Testis (tissue), 2 donors: Measurements from ENCODE around the gene DMWD.

Source experiments
- POLR2A ChIP-seq: fragments of 450-650 bp; IDR thresholded peaks from one replicate; pipeline ENCODE4 v1.6.1; 2017; ENCODE audit warnings: antibody characterized with exemption, mild to moderate bottlenecking, moderate library complexity
- TF ChIP-seq, protein P1 (sequence below), 3 experiments: fragments of 450-650 bp in 2 of 3; fragments of 200-600 bp in 1 of 3; sonication (generic) in 1 of 3; IDR thresholded peaks; one replicate each; pipeline ENCODE4 v1.5.1; 2016 to 2019; ENCODE audit warnings: antibody characterized with exemption in 3 of 3, mild to moderate bottlenecking in 2 of 3, moderate library complexity in 1 of 3

DNA sequence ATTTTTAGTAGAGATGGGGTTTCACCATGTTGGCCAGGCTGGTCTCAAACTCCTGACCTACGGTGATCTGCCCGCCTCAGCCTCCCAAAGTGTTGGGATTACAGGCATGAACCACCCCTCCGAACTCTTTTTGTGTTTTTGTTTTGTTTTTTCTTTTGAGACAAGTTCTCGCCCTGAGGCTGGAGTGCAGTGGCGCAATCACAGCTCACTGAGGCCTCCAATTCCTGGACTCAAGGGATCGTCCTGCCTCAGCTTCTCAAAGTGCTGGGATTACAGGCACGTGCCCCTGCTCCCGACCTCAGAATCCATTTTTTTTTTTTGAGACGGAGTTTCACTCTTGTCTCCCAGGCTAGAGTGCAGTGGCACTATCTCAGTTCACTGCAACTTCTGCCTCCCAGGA lies 35.0 kb downstream of the DMWD start:
- TF ChIP-seq, protein P1, sequence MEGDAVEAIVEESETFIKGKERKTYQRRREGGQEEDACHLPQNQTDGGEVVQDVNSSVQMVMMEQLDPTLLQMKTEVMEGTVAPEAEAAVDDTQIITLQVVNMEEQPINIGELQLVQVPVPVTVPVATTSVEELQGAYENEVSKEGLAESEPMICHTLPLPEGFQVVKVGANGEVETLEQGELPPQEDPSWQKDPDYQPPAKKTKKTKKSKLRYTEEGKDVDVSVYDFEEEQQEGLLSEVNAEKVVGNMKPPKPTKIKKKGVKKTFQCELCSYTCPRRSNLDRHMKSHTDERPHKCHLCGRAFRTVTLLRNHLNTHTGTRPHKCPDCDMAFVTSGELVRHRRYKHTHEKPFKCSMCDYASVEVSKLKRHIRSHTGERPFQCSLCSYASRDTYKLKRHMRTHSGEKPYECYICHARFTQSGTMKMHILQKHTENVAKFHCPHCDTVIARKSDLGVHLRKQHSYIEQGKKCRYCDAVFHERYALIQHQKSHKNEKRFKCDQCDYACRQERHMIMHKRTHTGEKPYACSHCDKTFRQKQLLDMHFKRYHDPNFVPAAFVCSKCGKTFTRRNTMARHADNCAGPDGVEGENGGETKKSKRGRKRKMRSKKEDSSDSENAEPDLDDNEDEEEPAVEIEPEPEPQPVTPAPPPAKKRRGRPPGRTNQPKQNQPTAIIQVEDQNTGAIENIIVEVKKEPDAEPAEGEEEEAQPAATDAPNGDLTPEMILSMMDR (IDR thresholded peaks at IDR 0.05): no peak
- no peak for TF ChIP-seq POLR2A
